HG03280 (cell line): Measurements from ENCODE around the gene ACTR3.
"Not testable (repeated sequence)": the region's sequence is repeated elsewhere in the genome, so short reads cannot be mapped to it uniquely, and the experiment has no call there.

ENCODE experiments used
- ATAC-seq: cut with Tn5 transposase; IDR thresholded peaks from one replicate; pipeline ENCODE4 v1.9.1; 2021; ENCODE audit warnings: mild to moderate bottlenecking, moderate library complexity; ENCODE audit not compliant: unreplicated experiment

Gene ACTR3

DNA sequence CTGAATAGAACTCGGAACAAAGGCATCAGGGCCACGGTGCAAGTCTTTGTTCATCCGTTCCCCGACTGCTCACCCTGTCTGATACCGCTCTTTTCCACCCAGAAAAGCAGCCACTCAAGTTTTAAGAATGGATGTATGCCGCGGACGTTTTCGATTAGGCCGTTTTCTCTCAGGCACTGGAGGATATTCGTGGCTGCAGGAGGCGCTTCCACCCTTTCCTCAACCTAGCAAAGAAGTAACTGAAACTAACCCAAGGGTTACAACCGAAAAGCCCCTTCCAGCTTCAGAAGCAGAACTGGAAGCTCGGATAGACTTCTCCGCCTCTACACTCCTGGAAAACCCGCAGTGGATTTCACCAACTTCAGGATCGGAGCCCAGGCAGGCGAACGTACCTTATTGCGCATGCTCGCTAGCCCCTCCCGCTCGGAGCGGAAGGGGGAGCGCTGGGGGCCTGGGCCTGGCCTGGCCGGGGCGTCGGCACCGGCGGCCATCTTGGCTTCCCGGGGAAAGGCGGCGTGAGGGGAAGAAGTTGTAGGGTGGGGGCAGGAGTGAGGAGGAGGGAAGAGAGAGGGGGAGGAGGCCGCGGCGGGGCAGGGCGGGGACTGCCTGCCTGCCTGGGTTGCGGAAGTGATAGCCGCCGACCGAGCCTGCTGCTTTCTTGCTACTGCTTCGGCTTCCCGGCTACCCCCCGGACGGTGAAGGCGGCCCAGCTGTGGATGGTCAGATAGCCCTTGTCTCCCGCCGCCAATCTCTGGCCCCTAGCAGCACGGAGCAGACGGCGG is at the start of gene ACTR3:
Gene ACTR3 (plus strand): TSS at position 619 of the 782 bp plus-strand sequence. CDS start 191 bp downstream, outside the sequence.
- ATAC-seq, result peak; percentile 66

DNA sequence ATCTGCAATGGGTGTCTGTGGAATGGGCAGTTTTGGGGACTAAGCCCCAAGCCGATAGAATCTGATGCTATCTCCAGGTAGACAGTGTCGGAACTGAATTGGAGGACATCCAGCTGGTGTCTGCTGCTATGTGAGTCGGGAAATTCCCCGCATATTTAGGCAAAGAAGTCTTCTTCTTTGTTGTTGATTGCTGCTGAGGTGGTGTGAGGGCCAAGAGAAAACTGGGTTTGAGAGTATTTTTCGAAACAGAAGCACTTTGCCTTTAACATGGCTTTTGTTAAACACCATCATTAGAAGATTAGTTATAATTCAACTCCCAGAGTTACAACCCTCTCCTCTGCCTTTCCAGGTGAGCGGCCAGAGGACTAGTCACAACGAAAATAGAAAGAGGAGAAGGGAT is 49.4 kb upstream of the ACTR3 start:
- no peak for ATAC-seq

GRCh38 chr2:113842919-113843736 is 46.8 kb upstream of the ACTR3 start:
- ATAC-seq, result no peak

DNA sequence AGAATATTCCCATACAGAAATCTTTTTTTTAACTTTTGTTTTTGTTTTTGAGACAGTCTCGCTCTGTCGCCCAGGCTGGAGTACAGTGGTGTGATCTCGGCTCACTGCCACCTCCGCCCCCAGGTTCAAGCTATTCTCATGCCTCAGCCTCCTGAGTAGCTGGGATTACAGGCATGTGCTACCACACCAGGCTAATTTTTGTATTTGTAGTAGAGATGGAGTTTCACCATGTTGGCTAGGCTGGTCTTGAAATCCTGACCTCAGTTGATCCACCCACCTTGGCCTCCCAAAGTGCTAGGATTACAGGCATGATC is 46.2 kb upstream of the ACTR3 start:
- not testable (repeated sequence) for ATAC-seq

GRCh38 chr2:113845261-113845660 is 44.6 kb upstream of the ACTR3 start:
- ATAC-seq, result no peak

GRCh38 chr2:113845796-113846195 is 44.1 kb upstream of the ACTR3 start:
- not testable (repeated sequence) for ATAC-seq

GRCh38 chr2:113846429-113846828 is 43.5 kb upstream of the ACTR3 start:
- no peak for ATAC-seq

DNA sequence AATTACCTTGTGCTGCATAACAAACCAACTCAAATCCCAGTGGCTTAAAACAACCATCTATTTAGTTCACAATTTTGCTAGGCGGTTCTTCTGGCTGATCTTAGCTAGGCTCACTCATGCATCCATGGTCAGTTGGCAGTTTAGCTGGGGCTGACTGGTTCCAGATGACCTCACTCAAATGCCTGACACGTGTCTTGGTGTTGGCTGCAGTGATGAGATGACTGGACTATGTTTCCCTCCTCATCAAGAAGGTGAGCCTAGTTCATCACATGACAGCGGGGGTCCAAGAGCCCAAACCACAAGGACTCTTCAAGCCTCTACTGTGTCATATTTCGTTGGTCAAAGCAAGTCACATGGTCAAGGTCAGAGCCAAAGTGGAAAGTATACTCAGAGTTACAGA is 42.7 kb upstream of the ACTR3 start:
- no peak for ATAC-seq

GRCh38 chr2:113848758-113849415 is 41.0 kb upstream of the ACTR3 start:
- peak; percentile 76 for ATAC-seq

GRCh38 chr2:113850687-113851086 is 39.2 kb upstream of the ACTR3 start:
- ATAC-seq, result no peak

DNA sequence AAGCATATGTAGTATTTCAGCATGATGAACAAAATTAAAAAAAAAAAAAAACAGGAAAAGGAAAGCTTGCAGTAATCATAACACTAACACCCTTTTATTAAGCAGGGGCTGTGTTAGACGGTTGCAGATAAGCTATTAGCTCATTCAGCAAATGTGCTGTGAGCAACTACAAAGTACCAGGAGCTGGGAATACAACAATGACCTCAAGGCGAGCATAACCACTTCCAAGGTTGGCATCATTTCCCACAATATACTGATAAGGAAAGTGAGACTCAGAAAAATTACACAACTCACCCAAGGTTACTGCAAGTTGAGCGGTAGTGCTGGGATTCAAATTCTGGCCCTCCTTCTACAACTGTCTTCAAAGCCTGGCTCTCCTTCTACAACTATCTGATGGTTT is 38.2 kb upstream of the ACTR3 start:
- no peak for ATAC-seq

- ATAC-seq, result no peak
Observed at GRCh38 chr2:113854208-113854607, 35.7 kb upstream of the ACTR3 start.

- ATAC-seq, result no peak
Observed at GRCh38 chr2:113854970-113855740, 34.7 kb upstream of the ACTR3 start.

DNA sequence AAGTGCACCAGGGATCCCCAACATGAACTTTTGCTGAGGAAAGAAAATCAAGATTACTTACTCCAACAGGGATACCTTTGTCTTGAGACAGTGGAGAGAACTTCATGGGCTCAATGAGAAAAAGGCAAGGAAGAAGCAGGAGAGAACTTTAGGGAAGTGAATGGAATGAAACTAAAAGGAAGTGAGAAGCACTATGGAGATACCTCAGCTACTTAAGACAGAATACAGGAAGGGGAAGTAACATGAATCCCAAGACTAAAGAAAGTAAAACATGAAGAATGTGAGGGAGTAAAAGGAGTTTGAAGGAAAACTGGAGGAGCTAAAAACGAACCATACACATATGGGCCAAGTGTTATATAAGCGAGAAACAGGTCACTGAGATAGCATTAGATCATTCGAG is 32.4 kb upstream of the ACTR3 start:
- no peak for ATAC-seq

- no peak for ATAC-seq
Observed at GRCh38 chr2:113858764-113859163, 31.1 kb upstream of the ACTR3 start.

DNA sequence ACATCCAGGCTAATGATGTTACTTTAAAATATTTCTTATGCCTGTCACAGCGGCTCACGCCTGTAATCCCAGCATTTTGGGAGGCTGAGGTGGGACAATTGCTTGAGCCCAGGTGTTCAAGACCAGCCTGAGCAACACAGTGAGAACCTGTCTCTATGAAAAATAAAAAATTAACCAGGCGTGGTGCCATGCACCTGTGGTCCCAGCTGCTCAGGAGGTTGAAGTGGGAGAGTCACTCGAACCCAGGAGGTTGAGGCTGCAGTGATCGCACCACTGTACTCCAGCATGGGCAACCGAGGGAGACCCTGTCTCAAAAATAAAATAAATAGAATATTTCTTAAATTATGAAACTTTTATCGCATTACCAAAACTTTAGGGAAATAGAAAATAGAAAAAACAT is 28.1 kb upstream of the ACTR3 start:
- no peak for ATAC-seq

GRCh38 chr2:113863144-113863543 is 26.7 kb upstream of the ACTR3 start:
- no peak for ATAC-seq

GRCh38 chr2:113867571-113867970 is 22.3 kb upstream of the ACTR3 start:
- no peak for ATAC-seq

- ATAC-seq, result no peak
Observed at GRCh38 chr2:113869253-113869652, 20.6 kb upstream of the ACTR3 start.

GRCh38 chr2:113872201-113872600 is 17.7 kb upstream of the ACTR3 start:
- no peak for ATAC-seq

- no peak for ATAC-seq
Observed at GRCh38 chr2:113873867-113874266, 16.0 kb upstream of the ACTR3 start.
